Measurements from ENCODE around the gene SMIM35. TPM values are rescaled to one million over a fixed set of nuclear protein-coding genes. Genes with fewer than 3 reads are reported as not detected.
"Not testable (repeated sequence)": the region's sequence is repeated elsewhere in the genome, so short reads cannot be mapped to it uniquely, and the experiment has no call there.

Gene SMIM35
- total RNA-seq, 1 experiment from 2014 or later, result not detected

DNA sequence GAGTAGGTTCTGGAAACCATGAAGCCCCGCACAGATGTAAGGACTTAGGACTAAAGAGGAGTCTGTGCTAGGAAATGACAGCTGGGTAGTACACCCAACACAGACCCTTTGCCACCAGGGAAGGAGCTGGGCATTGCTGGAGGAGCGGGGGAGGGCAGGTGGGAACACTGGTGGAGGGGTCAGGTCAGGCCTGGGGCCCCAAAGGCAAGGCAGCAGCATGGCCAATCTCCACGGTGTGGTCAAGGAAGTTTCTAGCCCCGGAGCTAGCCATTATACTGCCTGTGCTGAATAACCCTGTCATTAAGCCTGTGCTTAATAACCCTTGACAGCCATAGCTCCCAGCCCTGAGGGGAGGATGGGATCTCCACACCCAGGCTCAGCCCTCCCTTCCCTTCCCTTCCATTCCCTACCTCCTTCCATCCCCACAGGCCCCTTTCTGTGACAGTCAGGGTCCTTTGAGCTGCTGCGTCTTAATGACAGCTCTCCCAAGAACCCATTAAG, 7.8 kb downstream of the SMIM35 start:
- no peak for DNase-seq
- H3K27ac ChIP-seq, result no peak overlapping the region
- no peak overlapping the region for H3K4me3 ChIP-seq
- H3K9me3 ChIP-seq (replicated peaks), result no peaks in the 10 kb centered on the region
- H3K27me3 ChIP-seq, result no peaks in the 10 kb centered on the region
- H3K4me1 ChIP-seq, result no peaks in the 10 kb centered on the region
- no peaks in the 10 kb centered on the region for H3K36me3 ChIP-seq

DNA sequence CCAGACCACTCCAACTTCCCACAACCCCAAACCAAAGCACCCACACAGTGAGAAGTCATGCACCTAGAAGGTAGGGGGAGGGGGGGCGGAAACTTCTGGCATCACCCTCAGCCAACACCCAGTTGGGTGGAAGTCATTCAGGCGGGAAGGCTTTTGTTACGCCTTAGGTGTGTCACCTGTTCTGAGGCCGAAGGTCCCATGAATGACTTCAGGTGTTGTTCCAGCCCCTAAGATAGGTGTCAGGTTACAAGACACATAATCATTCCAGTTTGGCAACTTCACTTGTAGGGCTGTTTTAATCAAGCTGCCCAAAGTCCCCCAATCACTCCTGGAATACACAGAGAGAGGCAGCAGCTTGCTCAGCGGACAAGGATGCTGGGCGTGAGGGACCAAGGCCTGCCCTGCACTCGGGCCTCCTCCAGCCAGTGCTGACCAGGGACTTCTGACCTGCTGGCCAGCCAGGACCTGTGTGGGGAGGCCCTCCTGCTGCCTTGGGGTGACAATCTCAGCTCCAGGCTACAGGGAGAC, 9.9 kb downstream of the SMIM35 start, which contains the start of gene TMPRSS4:
TSS of gene TMPRSS4 (plus strand) at position 325 of the 528 bp plus-strand sequence. CDS start 225 bp downstream, outside the sequence.
- Histone ChIP-seq H3K27ac (no peak within 1 kb of the TSS), H3K36me3 (no peaks in the 10 kb centered on the region), H3K27me3 (no peaks in the 10 kb centered on the region), H3K4me1 (no peaks in the 10 kb centered on the region), H3K9me3 (replicated peaks) (no peaks in the 10 kb centered on the region), H3K4me3 (no peak within 1 kb of the TSS)
- DNase-seq, result no peak

DNA sequence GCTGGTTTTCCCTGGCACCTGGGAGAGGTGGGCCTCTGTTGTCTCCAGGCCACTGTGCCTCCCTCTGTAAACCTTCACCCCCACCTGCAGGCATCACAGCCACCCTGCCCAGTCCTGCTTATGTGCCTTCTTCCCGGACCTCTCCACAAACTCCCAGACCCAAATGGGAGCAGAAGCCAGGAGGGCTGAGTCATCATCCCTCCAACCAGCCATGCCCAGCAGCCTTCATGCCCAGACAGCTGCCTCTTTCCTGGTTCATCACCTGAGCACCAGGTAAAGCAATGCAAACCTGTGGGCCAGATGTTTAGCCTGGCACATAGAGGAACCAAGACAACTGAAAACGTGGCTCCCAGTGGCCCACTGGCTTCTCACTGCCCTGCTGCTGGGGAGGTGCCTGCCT, 12.0 kb downstream of the SMIM35 start:
- Histone ChIP-seq H3K27me3 (no peaks in the 10 kb centered on the region), H3K9me3 (replicated peaks) (no peaks in the 10 kb centered on the region), H3K4me1 (no peaks in the 10 kb centered on the region), H3K4me3 (no peak overlapping the region), H3K36me3 (no peaks in the 10 kb centered on the region), H3K27ac (no peak overlapping the region)
- no peak for DNase-seq

DNA sequence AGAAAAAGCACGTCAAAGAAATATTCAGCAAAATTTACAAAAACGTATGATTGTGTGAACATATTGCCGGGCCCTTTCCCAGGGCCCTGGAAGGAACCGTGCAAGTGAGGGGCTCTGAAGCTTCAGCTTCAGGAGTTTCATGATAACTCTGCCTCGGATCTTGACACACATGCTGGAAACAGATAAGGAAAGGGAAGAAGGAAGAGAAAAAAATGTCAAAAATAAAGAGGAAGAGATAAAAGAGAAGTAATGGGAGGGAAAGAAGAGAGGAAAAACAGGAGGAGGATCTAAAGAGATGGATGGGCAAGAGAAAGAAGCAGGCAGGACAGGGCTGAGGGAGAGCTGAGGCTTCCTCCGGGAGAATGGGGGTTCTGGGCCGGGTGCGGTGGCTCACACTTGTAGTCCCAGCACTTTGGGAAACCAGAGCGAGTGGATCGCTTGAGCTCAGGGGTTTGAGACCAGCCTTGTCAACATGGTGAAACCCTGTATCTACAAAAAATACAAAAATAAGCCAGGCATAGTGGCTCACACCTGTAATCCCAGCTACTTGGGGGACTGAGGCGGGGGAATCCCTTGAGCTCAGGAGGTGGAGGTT, 12.6 kb downstream of the SMIM35 start:
- Histone ChIP-seq H3K4me3 (no peak overlapping the region), H3K4me1 (no peaks in the 10 kb centered on the region), H3K36me3 (no peaks in the 10 kb centered on the region), H3K9me3 (replicated peaks) (no peaks in the 10 kb centered on the region), H3K27ac (no peak overlapping the region), H3K27me3 (no peaks in the 10 kb centered on the region)
- no peak for DNase-seq

DNA sequence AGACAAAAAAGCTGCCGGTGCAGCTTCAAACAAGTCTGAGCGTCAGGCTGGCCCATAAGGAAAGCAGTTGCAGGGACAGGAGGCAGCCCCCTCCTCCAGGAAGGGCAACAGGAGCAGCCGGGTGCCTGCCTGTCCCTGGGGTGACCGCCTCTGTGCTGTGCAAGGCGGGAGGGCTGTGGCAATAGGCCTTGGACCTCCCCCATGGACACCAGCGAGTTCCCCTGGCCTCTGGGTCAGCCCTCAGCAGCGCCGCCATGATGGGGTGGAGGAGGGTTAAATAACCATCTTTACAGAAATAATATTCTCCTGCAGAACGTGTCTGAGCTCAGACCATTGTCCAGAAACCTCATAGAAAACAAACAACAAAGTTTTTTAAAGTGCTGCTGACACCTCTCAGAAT, 13.2 kb downstream of the SMIM35 start:
- no peak overlapping the region for H3K27ac ChIP-seq
- H3K9me3 ChIP-seq (replicated peaks), result no peaks in the 10 kb centered on the region
- no peaks in the 10 kb centered on the region for H3K4me1 ChIP-seq
- no peak overlapping the region for H3K4me3 ChIP-seq
- DNase-seq, result no peak
- H3K27me3 ChIP-seq, result no peaks in the 10 kb centered on the region
- H3K36me3 ChIP-seq, result no peaks in the 10 kb centered on the region

DNA sequence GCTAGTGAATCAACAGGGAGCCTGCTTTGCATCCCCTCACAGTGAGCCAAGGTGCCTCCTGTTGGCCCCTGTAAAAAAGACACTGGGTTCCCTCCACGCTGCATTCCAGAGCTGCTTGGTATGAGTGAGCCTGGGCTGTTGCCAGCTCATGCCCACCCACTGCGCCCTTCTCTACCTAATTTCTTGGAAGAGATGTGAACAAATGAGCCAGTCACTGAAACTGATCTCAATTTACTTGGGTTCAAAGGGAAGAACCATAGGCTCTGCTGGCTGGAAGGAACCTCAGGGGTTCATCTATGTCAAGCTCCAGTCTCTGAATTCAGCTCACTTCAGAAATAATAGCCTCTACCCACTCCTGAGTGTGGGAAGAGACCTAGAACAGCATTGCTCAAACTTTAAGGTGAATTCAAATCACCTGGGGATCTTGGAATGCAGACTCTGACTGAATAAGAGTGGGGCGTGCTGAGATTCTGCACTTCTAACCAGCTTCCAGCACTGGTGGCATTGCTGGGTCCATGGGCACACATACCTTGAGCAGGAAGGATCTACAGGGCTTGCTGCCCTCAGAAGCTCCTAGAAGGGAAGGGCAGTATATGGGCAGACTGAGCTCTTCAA, 15.2 kb downstream of the SMIM35 start:
- no peaks in the 10 kb centered on the region for H3K36me3 ChIP-seq
- no peaks in the 10 kb centered on the region for H3K27me3 ChIP-seq
- H3K9me3 ChIP-seq (replicated peaks), result no peaks in the 10 kb centered on the region
- H3K4me1 ChIP-seq, result no peaks in the 10 kb centered on the region
- H3K4me3 ChIP-seq, result no peak overlapping the region
- no peak overlapping the region for H3K27ac ChIP-seq
- no peak for DNase-seq

DNA sequence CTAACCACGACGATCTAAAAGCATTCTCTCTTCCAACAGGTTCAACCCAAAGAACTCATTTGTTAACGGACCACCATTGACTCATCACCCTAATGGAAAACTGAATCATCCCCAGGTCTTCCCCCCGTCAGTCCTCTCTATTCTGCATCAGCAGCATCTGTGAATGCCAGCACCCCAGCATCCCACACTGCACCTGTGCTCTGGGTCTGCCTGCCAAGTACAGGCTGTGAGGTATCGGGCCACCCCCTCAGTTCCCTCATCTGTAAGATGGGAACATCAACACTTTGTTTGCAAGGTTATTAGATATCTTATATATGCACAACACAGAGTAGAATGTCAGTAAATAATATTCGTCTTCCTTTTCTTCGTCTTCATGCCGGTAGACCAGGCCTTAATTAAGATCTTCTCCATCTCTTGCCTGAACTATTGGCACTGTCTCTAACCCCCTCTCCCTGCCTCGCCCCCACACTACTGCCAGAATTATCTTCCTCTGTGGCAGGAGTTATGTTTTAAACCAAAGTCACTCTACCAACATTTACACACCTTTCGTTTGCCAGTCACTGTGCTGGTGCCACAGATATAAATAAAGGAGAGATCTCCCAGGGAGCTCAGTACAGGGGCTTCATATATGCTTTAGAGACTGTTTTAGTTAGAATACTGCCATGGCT, 17.7 kb downstream of the SMIM35 start:
- H3K27ac ChIP-seq, result no peak overlapping the region
- H3K36me3 ChIP-seq, result no peaks in the 10 kb centered on the region
- H3K27me3 ChIP-seq, result no peaks in the 10 kb centered on the region
- H3K4me1 ChIP-seq, result no peaks in the 10 kb centered on the region
- no peak for DNase-seq
- no peak overlapping the region for H3K4me3 ChIP-seq
- no peaks in the 10 kb centered on the region for H3K9me3 ChIP-seq (replicated peaks)

DNA sequence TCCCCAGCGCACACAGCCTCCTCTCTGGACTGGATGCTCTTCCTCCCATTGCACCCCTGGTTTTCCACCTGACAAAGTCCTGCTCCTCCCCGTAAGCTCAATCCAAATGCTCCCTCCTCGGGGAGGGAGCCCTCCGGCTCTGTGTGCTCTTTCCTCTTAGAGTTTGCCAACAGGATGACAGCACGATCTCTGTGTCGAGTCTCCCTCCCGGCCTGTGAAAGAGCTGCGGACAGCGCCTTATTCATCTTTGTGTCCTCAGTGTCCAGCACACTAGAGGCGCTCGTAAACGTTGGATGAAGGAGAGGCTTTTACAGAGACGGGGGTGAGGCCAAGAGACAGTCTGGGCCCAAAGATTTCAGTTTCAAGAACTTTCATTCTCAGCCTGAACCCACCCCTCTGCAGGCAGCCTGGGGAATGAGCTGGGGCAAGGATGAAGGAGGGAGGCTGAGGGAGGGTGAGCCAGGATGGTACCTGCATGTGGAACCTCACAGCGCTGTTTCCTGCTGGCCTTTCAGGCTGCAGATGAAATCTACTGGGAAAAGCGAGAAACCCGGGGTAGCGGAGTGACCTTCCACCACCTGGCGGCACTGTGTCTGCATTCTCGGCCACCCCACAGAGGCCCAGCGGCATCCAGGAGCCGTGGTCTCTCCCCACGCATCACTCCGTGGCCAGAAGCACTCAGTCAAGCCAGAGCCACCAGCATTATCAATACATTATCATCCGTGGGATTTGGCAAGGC, 18.4 kb downstream of the SMIM35 start:
- DNase-seq, result no peak
- no peak overlapping the region for H3K27ac ChIP-seq
- H3K36me3 ChIP-seq, result no peaks in the 10 kb centered on the region
- no peak overlapping the region for H3K4me3 ChIP-seq
- H3K4me1 ChIP-seq, result no peaks in the 10 kb centered on the region
- no peaks in the 10 kb centered on the region for H3K9me3 ChIP-seq (replicated peaks)
- H3K27me3 ChIP-seq, result no peaks in the 10 kb centered on the region

DNA sequence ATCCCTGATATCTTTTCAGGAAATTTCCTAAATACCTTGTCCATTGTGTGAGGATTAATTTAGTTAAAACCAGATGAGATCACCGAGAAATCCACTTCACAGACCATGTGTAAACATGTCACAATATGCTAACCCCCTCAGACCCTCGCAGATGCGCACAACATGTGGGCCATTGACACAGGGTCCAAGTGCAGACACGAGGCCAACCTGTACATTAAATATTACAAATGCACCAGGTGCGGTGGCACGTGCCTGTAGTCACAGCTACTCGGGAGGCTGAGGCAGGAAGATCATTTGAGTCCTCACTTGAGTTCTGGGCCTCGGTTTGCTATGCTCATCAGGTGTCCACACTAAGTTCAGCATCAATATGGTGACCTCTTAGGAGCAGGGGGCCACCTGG, 19.8 kb downstream of the SMIM35 start:
- Histone ChIP-seq H3K27me3 (no peaks in the 10 kb centered on the region), H3K36me3 (no peaks in the 10 kb centered on the region), H3K27ac (no peak overlapping the region), H3K4me3 (no peak overlapping the region), H3K9me3 (replicated peaks) (no peaks in the 10 kb centered on the region), H3K4me1 (no peaks in the 10 kb centered on the region)
- DNase-seq, result no peak

DNA sequence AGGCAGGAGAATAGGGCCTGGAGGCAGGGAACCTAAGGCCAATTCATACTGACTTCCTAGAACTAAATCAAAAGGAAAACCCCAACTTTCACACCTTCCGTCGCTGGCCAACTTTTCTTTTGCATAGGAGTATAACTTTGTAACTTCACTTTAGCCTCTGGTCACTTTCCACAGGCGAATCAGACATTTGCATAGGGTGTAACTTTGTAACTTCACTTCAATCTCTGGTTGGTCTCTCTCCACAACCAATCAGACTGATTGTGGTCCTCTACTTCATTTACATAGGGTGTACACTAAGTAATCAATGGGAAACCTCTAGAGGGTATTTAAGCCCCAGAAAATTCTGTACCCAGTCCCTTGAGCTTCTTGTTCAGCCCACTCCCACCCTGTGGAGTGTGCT, 21.4 kb downstream of the SMIM35 start:
- H3K4me1 ChIP-seq, result no peaks in the 10 kb centered on the region
- H3K9me3 ChIP-seq (replicated peaks), result no peaks in the 10 kb centered on the region
- no peak overlapping the region for H3K4me3 ChIP-seq
- H3K27ac ChIP-seq, result no peak overlapping the region
- DNase-seq, result no peak
- H3K36me3 ChIP-seq, result no peaks in the 10 kb centered on the region
- H3K27me3 ChIP-seq, result no peaks in the 10 kb centered on the region

DNA sequence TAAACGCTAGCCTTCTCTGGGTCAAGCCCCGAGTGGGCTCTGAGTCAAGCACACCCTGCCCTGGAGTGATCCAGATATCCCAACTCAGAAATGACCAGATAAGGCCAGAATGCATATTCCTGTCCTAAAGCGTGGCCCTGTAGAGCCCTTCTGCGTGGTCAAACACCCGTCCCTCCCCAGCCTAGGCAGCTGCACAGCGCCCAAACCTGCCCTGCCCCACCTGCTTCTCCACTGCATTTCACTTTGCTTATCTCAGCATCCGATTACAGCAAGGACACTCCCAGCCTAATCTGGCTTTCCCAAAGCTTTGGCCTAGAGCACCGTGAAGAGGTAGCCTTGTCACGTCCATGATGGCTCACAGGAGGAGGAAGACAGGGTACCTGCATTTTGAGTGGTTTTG, 21.8 kb downstream of the SMIM35 start:
- Histone ChIP-seq H3K9me3 (replicated peaks) (no peaks in the 10 kb centered on the region), H3K4me1 (no peaks in the 10 kb centered on the region), H3K27ac (no peak overlapping the region), H3K27me3 (no peaks in the 10 kb centered on the region), H3K4me3 (no peak overlapping the region), H3K36me3 (no peaks in the 10 kb centered on the region)
- DNase-seq, result no peak

DNA sequence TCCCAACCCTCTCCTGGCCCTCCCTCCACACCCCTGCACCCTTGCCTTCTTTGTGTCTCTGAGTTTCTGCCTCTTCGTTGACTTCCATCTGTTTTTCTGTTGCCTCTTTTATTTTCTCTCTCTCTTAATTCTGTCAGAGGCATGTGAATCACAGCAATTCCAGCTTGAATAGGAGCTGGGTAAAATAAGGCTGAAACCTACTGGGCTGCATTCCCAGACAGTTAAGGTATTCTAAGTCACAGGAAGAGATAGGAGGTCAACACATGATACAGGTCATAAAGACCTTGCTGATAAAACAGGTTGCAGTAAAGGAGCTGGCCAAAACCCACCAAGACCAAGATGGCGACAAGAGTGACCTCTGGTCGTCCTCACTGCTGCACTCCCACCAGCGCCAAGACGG, 24.1 kb downstream of the SMIM35 start:
- not testable (repeated sequence) for DNase-seq; H3K4me1 ChIP-seq; H3K9me3 ChIP-seq (replicated peaks); H3K36me3 ChIP-seq; H3K27ac ChIP-seq; H3K4me3 ChIP-seq; H3K27me3 ChIP-seq

DNA sequence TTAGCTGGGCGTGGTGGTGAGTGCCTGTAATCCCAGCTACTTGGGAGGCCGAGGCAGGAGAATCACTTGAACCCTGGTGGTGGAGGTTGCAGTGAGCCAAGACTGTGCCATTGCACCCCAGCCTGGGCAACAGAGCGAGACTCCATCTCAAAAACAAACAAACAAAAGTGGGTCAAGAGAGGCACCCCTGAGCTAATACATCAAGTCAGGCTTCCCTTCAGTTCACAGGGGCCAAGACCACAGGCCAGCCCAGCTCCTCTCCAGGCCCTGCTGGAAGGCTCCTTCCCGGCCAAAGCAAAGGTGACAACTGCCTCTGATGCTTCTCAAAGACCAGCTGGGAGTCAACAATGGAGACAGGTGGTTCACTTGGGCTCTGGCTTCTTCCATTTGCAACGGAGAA, 24.6 kb downstream of the SMIM35 start:
- H3K4me3 ChIP-seq; H3K36me3 ChIP-seq; DNase-seq; H3K27me3 ChIP-seq; H3K9me3 ChIP-seq (replicated peaks); H3K27ac ChIP-seq; H3K4me1 ChIP-seq: not testable (repeated sequence)

DNA sequence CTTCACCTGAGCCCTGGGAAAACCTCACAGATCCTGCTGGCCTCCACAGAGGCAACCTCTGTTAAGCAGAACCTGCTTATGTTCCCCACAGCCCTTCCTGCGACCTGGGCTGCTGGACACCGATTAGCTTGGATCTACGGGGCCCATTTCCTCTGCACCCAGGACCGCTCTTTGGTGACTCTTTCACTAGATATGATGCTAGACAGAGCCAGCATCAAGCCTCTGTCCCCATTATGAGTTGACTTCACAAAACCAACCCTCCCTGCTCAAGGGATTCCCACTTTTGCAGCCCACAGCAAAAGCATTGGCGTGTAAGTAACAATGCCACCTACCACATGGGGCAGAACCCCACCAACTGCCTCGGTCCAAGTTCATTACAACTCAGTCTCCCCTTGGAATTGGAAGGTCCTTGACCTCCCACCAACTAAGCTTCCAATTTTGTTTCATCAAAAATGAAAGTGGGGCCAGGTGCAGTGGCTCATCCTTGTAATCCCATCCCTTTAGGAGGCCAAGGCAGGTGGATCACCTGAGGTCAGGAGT, 25.1 kb downstream of the SMIM35 start:
- H3K36me3 ChIP-seq, result no peaks in the 10 kb centered on the region
- no peaks in the 10 kb centered on the region for H3K9me3 ChIP-seq (replicated peaks)
- DNase-seq, result no peak
- H3K27me3 ChIP-seq, result peaks cover 3% of the 10 kb centered on the region; the same call in 1 of the 2 replicates
- H3K4me3 ChIP-seq, result no peak overlapping the region
- H3K27ac ChIP-seq, result no peak overlapping the region
- no peaks in the 10 kb centered on the region for H3K4me1 ChIP-seq

DNA sequence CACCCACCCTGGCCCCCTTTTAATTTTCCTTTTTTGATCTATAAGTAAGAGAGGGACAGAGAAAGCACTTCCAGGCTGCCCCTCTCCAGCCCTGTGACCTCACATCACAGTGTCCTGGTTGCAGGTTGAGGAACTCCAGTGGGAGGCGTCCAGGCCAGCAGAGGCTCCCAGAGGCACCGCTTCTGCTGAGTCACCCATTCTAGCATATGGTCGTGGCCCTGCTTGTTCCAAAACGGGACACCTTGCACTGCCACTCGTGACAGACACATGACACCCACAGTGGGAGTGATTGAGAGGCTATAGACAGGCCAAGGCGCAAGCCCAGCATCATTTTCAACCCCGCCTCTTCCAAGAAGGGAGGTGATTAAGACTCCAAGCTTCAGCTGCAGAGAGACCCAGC, 25.9 kb downstream of the SMIM35 start:
- Histone ChIP-seq H3K4me3 (no peak overlapping the region), H3K36me3 (no peaks in the 10 kb centered on the region), H3K27ac (no peak overlapping the region), H3K4me1 (no peaks in the 10 kb centered on the region), H3K27me3 (peaks cover 5% of the 10 kb centered on the region; the same call in 1 of the 2 replicates), H3K9me3 (replicated peaks) (no peaks in the 10 kb centered on the region)
- no peak for DNase-seq
